GM18861 (cell line): ENCODE data around the gene SPATA6.
"Not testable (repeated sequence)": the region's sequence is repeated elsewhere in the genome, so short reads cannot be mapped to it uniquely, and the experiment has no call there.

ENCODE experiments used
- ATAC-seq: cut with Tn5 transposase; IDR thresholded peaks from one replicate; pipeline ENCODE4 v1.9.1; 2021; ENCODE audit not compliant: unreplicated experiment

Gene SPATA6

DNA sequence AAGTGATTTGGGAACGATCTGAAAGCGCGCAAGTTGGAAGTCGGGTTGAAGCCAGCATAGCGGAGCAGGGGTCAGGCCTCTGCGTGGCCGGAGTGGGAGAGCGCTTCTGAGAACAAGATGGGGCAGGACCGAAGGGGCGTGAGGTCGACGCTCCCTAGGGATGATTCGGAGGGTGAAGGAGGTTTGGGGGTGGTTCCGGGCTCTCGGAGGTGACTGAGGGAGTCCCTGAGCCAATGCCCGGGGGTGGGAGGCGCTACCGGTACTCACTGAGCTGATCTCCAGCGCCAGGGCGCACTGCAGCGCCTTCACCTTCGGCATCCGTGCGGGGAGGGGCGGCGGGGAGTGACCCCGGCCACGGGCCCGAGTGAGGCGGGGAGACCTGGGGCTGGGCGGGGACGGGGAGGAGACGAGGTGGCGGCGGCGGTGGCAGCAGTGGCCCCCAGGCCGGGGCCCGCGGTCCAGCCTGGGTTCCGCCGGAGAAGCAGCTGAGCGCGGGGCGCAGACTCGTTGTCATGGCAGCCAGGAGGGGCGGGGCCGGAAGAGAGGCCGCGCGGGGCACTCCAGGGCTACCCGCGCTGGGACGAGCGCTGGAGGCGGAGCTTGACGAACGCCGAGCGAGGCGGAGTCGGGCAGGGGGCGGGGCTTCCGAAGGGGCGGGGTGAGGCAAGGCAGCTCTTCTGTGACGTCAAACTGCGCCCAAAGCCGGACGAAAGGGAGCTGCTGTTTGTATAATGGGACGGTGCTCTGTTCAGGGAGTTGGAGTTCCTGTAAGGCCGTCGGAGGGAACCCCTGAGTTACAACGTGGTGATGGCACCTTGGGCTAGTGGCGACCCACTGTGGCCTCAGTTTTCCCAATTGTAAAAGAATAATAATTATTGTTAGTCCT is at the start of gene SPATA6:
Gene SPATA6 (minus strand): TSS at position 514 of the 886 bp plus-strand sequence. CDS start 196 bp downstream, at position 318.
- ATAC-seq: peak; percentile 97

DNA sequence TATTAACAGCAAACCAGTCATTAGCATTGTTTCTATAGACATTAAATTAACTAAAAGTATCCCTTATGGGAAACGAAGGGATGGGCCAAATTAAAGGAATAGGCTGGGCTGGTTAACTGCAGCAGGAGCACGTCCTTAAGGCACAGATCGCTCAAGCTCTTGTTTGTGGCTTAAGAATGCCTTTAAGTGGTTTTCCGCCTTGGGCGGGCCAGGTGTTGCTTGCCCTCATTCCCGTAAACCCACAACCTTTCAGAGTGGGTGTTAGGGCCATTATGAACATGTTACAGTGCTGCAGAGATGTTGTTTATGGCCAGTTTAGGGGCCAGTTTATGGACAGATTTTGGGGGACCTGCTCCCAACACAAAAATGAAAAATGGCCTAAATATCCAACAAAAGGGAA is 47.9 kb upstream of the SPATA6 start:
- ATAC-seq: not testable (repeated sequence)

DNA sequence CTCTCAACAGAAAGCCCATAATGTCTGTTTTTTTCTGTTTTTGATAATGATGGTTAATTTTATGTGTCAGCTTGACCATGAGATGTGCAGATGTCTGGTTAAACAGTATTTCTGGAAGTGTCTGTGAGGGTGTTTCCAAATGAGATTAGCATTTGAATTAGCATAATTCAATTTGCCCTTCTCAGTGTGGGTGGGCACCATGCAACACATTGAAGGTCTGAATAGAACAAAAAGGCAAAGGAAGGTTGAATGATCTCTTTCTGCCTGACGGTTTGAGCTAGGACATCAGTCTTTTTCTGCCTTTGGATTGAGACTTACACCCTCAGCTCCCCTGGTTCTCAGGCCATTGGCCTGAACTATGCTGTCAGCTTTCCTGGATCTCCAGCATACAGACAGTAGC is 34.9 kb upstream of the SPATA6 start:
- ATAC-seq: no peak

DNA sequence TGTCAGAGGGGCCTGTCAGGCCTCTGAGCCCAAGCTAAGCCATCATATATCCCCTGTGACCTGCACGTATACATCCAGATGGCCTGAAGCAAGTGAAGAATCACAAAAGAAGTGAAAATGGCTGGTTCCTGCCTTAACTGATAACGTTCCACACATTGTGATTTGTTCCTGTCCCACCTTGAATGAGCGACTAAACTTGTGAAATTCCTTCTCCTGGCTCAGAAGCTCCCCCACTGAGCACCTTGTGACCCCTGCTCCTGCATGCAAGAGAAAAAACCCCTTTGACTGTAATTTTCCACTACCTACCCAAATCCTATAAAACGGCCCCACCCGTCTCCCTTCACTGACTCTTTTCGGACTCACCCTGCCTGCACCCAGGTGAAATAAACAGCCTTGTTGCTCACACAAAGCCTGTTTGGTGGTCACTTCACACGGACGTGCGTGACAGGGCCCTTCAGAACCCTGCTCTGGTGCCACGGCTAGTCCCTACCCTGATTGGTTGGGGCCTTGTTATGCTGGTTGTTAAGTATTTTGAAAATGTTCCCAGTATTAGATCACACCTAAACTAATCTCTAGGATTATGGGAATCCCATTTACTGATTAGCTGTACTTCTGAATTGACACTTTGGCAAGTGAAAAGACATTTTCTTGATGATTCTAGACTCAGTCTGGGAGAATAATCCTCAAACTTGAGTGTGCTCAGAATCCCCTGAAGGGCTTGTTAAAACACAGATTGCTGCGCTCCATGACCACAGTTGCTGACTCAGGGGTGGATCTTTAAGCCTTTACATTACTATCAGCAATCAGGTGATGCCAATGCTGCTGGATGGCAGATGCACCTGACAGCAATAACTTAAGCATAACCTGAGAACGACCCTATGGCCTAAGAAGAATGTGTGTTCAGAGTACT is 28.8 kb upstream of the SPATA6 start:
- ATAC-seq: no peak

DNA sequence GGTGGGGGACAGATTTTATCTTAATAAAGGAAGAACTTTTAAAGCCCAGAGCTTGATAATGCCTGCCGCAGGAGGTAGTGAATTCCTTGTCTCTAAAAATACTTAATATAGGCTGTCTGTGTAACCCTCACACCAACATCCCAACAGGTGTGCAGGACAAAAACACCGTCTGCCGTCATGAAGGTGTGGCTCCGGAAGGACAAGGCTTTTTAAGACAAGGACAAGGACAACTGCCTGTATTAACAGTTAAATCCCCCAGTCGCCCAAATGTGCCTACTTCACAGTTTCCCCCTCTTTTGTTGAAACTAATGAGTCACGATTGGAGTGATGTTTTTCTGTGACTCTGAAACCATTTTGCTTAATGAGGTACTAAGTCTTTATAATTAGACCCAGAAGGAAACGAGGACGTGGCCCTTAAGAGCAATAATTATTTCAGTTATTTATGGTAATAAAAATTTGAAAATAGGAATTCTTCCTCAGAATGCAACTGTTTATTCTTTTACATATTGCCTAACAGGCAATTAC is 27.3 kb upstream of the SPATA6 start:
- no peak for ATAC-seq

DNA sequence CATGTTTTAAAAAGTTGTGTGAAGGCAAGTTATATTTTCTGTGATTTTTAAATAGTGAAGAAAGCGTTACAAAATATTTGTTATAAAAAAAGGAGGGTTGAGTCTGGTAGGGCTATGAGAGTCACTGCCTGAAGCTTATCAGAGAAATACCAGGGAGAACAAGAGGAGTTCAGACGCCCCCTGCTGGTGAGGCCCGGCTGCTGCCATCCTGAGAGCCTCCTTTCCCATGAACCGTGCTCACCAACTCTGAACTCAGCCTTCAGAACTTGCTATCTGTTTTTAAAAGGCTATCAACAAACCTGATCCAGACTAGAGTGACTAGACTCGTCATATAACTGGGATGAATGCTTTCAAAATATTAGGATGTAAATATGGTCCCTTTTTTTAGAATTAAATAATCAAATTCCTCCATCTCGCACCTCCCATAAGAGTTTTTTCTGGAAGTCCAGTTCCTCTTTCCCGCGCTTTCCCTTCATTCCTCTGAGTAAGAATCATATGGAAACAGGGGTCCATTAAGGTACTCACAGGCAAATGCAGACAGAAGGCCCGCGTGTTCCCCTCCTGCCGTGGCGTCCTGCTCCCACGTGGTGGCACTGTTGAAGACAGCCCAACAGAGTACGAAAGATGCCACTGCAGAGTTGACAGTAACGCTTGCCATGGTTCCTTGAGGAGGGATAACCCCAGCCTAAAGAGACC is 26.2 kb upstream of the SPATA6 start:
- ATAC-seq: peak; percentile 78

DNA sequence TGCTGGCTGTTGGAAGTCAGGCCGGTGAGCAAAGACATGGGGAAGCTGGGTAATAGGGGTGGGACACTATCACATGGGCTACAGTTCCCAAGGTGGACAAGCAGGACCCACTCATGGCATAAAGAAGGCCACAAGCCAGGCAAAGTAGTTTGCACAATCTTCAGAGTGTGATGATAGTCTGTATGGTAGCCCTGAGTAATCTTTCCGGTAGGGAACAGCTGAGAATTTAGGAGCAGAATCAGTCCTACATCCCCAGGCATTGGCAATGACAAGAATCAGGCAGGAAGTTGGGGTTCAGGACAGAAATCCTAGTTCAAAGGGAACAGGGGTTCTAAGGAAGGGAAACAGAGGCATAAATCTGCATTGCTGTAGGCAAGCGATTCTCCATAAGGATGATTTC is 23.9 kb upstream of the SPATA6 start:
- no peak for ATAC-seq

DNA sequence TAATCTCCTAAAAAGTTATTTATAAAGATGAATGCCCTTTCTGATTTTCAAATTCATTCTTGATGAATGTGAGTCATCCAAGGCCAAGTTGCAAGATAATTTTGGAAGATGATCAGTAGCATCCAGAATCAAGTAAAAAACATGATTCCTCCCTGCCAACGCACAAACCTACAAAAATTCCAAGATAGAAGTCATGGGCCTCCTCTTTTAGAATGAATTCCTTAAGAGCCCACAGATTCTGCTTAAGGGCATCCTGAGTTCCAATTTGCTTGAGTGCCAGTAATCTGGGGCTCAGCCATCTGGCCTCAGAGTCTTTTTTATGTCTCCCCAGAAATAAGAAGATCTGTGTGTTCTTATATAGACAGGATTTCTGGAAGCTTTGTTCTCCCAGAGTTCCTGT is 23.2 kb upstream of the SPATA6 start:
- no peak for ATAC-seq

DNA sequence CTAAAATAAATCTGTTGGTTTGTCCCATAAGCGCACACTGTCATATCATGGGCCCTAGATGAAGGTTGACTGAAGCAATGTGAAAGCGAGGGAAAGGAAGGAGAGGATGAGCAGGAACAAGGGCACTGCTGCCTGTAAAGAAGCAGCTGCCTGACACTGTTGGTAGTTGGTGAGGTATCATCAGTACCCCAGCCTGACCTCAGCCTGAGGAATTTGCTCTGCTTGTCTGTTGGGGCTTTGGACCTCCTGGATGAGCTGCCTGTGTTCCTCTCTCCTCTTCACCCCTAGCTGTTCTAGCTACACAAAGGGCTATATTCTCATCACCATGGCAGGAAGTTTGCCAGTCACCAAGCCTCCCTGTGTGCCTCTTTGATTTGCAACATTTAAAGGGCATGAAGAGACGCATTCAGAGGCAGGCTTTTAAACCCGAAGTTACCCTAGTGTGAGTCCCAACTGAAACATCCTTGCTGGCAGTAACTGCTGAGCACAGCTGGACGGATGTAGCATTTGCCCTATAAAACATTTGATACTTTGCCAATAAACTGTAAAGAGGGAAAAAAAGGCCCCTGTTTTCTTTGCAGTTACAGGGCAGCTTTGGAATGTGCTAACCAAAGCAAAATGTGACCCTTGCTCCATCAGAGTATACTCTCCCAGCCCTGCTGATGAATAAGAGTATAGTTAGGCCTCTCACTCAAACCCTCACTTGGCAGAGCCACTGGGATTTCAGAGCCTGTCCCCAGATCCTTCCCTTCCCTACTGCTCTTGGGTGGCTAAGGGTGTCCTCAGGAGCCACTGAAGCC is 22.2 kb upstream of the SPATA6 start:
- no peak for ATAC-seq

DNA sequence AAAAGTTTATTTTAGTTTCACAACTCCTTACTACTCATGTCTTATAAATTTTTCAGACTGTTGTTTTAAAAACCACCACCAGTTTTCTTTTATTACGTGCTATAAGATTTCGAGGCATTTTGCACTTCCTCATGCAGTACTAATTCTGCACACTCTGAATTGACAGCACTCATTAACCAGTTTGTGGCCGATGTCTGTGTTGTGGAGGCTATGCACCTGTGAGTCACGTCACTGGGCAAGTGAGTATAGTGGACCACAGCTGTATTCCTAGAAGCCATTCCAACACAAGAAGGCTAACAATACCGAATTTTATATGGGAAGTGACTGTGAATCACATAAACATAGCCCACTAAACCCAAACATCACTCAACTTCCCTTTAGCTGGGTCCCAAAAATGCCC is 21.0 kb upstream of the SPATA6 start:
- no peak for ATAC-seq

DNA sequence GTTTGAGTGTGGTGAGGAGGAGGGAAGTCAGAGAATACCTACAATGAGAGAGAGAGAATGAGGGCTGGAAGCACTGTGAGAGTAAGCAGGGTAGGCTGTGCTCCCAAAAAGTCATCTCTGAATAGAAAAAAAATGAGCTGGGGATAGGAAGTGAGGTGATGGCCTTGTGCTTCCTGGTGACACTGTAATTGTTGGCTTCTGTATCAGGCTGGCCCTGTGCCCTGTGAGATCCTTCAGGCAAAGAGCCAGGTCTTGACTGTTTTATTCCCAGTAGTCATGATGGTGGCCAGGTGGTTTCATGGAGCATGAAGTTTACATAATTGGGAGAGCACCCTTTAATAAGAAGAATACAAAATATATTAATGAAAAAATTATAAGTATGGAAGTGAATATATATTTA is 20.4 kb upstream of the SPATA6 start:
- no peak for ATAC-seq

DNA sequence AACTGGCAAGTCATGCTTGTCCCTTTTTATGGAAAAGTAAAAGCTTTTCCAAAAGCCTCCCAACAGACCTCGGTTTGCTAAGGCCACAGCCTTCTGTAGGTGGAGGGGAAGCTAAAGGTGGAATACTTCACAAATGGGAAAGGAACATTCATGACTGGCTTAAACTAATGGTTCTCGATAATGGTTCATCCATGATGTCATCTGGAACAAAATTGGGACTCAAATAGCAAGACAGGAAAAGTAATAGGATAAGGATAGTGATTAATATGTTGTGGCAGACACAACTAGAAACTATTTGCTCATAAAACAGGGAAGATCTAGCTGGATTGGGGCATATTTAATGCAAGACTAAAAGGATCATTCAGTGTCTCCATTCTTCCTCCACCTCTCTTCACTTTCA is 16.7 kb upstream of the SPATA6 start:
- ATAC-seq: no peak

DNA sequence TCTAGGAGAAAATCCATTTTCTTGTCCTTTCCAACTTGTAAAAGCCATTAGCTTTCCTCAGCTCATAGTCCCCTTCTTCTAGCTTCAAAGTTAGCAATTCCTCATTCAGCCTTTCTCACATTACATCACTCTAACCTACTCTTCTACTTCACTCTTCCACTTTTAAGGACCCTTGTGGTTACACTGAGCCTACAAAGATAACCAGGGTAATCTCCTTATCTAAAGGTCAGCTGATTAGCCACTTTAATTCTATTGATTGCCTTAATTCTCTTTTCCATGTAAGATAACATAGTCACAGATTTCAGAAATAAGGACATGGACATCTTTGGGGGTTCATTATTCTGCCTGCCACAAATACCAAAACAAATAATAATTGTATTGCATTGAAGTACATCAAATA is 8.5 kb upstream of the SPATA6 start:
- ATAC-seq: no peak

DNA sequence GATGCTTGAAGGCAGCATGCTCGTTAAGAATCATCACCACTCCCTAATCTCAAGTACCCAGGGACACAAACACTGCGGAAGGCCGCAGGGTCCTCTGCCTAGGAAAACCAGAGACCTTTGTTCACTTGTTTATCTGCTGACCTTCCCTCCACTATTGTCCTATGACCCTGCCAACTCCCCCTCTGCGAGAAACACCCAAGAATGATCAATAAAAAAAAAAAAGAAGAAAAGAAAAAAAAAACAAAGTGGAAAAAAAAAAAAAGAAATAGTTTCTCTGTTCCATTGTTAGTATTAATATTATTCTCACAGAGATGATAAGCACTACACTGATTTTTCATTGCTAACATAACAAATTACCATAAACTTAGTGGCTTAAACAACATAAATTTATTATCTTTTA is 8.0 kb upstream of the SPATA6 start:
- ATAC-seq: not testable (repeated sequence)

DNA sequence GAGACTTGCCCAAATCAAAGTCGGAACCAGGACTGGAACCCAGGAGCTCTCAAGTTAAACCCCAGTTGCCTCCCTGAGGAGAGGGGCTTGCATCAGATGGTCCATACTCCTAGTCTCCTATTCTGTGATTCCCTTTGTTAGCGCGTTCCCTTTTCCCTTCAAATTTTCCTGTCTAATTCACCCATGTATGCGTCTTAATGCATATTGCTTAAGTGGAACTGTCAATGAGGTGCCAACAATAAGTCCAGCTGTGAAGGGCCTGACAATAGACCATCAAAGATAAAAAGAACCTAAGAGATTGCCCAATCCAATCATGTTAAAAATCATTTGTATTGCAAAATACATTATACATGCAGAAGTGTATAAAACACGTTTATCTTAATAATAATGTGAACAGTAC is 634 bp upstream of the SPATA6 start:
- no peak for ATAC-seq

DNA sequence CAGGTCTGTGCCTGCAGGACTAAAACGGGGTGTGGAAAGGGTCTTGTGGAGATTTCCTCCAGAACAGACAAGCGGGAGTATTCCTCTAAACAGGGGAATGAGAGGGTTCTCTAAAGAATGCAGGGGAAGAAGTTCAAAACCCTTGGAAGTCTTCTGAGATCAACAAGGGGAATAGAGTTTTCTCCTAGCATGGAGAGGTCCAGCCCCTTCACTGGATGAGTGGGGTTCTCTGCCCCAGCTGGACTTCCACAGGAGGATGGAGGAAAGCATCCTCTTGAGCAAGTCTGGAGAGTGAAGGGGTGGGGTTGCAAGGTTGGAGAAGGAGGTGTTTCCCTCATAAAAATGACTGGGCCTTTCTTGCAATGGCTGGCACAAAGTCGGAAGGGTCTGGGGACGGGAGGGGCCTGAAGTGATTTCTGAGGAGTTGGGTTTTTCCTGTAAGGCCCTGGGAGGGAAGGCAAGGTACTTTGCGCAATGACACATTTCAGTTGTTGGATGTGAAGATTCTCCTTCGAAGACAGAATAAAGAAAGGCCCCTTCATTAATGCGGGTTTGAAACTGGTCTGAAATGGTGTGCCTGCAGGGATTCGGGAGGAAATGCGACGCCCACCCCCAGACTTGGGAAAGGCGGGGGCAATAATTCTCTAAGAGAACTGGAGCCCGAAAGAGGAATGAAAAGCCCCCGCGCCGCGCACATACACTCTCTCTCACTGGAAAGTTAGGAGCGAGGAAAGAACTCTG is 884 bp downstream of the SPATA6 start:
- ATAC-seq: no peak

DNA sequence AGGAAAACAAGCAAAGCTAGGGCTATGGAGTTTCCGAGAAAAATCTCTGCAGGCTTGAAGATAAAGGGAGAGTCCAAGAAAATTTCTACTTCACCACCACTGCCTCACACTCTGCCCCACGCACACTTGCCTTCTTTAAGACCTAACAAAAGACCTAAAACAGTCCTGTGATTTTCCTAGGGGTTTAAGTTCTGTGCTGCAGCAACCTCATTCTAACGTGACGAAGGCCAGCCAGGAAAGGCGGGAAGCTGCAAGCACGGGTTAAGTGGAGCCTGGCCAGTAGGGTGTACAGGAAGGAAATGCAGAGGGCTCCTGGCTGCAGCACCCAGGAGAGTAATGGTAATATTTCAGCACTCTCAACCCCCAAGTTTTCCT is 1.5 kb downstream of the SPATA6 start:
- ATAC-seq: no peak

DNA sequence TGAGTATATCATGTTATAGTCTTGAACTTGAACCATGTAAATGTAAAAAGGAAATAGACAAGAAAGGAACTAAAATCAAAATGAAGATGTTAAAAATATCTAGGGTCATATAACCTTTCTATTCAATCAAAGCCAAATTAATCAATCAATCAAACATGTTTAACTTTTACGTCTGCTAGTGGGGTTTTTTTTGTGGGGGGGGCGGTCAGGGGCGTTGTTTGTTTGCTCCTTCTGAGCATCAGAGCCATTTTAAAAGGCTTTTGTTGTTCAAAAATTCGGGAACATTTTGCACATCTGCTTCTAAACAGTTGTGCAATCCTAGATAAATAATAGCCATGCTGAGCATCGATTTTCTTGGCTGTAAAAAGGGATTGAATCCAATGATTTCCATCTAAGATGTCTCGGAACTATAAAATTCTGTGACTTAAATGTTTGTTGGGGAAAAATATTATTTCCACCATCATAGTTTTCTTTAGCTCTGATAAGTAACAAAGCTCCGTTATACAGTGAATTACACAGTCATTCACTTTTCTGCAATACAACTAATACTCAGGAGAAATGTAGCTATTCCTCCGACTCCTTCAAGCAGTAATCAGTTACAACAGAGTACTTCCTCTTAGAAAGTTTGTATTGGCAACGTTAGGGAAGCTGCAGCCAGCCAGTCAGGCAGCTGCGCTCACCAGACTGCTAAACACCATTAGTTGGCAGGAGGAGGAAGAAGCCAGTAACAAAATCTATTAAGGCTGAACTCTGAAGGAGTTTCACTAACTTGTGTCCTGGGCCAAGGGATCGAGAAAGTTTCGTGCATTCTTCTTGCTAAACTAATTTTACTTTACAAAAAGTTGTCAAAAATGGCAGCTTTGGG is 2.2 kb downstream of the SPATA6 start:
- no peak for ATAC-seq

DNA sequence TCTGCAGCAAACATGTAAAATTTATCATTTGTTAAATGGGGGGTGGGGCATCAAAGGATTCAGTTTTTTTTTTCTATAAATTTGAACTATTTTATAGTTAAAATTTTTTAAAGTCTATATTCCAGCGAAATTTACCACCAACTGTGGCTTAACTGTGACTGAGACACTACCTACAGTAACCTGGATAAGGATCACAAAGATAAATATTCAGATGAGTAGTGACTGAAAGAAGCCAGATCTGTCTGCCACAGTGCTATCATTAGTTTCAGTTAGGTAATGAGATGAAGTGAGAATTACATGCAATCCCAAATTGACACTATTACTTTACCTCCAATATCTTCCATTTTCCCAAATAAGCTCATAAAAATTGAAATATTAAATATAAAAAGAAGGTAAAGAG is 5.4 kb downstream of the SPATA6 start:
- no peak for ATAC-seq
